ENCODE results near the gene DNAH5.

DNA sequence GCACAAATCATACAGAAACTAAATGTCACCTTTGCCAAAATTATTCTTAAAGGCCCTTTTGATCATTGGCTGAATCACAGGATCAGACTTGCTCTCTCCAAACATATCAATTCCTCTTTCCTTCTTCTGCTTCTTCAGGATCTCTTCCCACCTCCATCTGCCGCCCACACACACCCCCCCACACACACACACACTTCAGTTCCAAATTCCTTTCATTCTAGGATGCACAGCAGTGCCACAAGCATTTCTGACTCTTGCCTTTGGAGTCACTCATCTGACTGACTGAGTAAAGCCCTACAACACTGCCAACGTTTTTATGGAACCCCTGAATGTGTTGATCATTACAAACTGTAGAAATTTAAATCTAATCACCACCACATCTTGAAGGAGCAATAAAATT is 22.9 kb downstream of the DNAH5 start:
- no peak for TF ChIP-seq EZH2 (IDR thresholded peaks at IDR 0.05; ENCODE audit: borderline replicate concordance, low read length)
- TF ChIP-seq, protein P1, sequence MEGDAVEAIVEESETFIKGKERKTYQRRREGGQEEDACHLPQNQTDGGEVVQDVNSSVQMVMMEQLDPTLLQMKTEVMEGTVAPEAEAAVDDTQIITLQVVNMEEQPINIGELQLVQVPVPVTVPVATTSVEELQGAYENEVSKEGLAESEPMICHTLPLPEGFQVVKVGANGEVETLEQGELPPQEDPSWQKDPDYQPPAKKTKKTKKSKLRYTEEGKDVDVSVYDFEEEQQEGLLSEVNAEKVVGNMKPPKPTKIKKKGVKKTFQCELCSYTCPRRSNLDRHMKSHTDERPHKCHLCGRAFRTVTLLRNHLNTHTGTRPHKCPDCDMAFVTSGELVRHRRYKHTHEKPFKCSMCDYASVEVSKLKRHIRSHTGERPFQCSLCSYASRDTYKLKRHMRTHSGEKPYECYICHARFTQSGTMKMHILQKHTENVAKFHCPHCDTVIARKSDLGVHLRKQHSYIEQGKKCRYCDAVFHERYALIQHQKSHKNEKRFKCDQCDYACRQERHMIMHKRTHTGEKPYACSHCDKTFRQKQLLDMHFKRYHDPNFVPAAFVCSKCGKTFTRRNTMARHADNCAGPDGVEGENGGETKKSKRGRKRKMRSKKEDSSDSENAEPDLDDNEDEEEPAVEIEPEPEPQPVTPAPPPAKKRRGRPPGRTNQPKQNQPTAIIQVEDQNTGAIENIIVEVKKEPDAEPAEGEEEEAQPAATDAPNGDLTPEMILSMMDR (conservative IDR thresholded peaks at IDR 0.05 in 1 of 2, IDR thresholded peaks at IDR 0.05 in 1 of 2; ENCODE audit: extremely low read depth in 1 of 2, insufficient read depth in 1 of 2, low read depth in 1 of 2, low read length in 2 of 2), result no peak

Measured in mammary epithelial cell (primary cell).